ENCODE data around the gene PRR5.

DNA sequence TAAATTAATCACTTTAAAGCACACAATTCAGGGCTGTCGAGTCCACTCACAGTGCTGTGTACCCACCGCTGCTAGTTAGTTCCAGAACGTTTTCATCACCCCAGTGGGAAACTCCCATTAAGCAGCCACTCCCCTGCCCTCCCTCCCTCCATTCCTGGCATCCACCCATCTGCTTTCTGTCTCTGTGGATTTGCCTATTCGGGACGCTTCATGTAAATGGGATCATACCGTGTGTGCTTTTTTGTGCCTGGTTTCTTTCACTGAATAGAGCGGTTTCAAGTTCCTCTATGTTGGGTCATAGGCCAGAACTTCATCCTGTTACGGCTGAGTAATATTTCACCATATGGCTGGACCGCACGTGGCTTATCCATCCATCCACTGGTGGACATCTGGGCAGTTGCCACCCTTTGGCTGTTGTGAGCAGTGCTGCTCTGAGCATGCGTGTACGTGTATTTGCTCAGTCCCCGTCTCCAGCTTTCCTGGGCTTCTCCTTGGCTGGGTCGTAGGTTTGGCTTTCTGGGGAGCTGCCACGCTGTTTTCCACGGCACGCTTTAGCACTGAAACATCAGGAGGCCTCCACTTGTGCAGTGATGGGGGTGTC lies 80.5 kb downstream of the PRR5 start:
- TF ChIP-seq, protein P1, sequence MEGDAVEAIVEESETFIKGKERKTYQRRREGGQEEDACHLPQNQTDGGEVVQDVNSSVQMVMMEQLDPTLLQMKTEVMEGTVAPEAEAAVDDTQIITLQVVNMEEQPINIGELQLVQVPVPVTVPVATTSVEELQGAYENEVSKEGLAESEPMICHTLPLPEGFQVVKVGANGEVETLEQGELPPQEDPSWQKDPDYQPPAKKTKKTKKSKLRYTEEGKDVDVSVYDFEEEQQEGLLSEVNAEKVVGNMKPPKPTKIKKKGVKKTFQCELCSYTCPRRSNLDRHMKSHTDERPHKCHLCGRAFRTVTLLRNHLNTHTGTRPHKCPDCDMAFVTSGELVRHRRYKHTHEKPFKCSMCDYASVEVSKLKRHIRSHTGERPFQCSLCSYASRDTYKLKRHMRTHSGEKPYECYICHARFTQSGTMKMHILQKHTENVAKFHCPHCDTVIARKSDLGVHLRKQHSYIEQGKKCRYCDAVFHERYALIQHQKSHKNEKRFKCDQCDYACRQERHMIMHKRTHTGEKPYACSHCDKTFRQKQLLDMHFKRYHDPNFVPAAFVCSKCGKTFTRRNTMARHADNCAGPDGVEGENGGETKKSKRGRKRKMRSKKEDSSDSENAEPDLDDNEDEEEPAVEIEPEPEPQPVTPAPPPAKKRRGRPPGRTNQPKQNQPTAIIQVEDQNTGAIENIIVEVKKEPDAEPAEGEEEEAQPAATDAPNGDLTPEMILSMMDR (IDR thresholded peaks at IDR 0.05; ENCODE audit: low read depth, low read length): no peak
- no peak for TF ChIP-seq EZH2phosphoT487 (IDR thresholded peaks at IDR 0.05; ENCODE audit: low read depth)

Data from OCI-LY3 (cell line).